ENCODE results near the gene ZC3H12A.

The ZC3H12A gene

DNA sequence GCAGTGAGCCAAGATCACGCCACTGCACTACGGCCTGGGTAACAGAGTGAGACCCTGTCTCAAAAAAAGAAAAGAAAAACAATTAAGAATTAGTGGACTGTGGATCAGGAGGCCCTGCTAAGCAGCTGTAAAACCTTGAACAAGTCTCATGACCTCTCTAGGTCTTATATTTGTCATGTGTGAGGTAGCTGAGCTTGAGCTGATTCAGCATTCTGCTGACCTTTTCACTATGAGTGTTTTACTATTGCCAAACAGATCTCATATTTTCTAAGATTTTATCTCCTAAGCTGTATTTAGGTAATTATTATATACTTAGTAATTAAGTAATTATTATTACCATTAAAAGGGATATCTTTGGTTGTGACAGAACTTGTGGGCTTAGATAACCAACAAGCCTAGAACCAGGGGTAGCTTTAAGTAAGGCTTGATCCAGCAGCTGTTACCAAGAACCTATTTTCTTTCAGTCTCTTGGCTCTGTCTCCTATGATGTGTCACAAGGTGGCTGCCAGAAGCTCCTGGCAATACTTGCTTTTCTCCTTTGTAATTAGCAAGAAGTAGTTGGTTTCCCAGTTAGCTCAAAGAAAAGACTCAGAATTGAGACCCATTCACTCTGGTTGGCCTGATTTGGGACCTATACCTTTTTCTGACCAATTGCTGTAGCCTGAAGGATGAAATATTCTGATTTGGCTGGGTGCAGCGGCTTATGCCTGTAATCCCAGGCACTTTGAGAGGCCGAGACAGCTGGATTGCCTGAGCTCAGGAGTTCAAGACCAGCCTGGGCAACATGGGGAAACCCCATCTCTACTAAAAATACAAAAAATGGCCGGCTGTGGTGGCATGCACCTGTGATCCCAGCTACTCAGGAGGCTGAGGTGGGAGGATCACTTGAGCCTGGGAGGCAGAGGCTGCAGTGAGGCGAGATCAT lies 8.5 kb upstream of the ZC3H12A start:
- H3K4me1 ChIP-seq (ENCODE audit: control insufficient read depth, insufficient read depth, low read length), result no peaks in the 10 kb centered on the region
- TF ChIP-seq ZNF155 (tag by site-specific recombination; IDR thresholded peaks at IDR 0.05) (no peak), ZNF211 (tag by site-specific recombination; IDR thresholded peaks at IDR 0.05; ENCODE audit: low read depth) (no peak), YY1 (tag by site-specific recombination; IDR thresholded peaks at IDR 0.05) (no peak), ZNF48 (tag by site-specific recombination; IDR thresholded peaks at IDR 0.05) (no peak), GLI2 (tag by site-specific recombination; IDR thresholded peaks at IDR 0.05; ENCODE audit: borderline replicate concordance, low read depth) (no peak)
- TF ChIP-seq, protein P1, sequence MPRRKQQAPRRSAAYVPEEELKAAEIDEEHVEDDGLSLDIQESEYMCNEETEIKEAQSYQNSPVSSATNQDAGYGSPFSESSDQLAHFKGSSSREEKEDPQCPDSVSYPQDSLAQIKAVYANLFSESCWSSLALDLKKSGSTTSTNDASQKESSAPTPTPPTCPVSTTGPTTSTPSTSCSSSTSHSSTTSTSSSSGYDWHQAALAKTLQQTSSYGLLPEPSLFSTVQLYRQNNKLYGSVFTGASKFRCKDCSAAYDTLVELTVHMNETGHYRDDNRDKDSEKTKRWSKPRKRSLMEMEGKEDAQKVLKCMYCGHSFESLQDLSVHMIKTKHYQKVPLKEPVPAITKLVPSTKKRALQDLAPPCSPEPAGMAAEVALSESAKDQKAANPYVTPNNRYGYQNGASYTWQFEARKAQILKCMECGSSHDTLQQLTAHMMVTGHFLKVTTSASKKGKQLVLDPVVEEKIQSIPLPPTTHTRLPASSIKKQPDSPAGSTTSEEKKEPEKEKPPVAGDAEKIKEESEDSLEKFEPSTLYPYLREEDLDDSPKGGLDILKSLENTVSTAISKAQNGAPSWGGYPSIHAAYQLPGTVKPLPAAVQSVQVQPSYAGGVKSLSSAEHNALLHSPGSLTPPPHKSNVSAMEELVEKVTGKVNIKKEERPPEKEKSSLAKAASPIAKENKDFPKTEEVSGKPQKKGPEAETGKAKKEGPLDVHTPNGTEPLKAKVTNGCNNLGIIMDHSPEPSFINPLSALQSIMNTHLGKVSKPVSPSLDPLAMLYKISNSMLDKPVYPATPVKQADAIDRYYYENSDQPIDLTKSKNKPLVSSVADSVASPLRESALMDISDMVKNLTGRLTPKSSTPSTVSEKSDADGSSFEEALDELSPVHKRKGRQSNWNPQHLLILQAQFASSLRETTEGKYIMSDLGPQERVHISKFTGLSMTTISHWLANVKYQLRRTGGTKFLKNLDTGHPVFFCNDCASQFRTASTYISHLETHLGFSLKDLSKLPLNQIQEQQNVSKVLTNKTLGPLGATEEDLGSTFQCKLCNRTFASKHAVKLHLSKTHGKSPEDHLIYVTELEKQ (tag by site-specific recombination; IDR thresholded peaks at IDR 0.05; ENCODE audit: borderline replicate concordance), result no peak

DNA sequence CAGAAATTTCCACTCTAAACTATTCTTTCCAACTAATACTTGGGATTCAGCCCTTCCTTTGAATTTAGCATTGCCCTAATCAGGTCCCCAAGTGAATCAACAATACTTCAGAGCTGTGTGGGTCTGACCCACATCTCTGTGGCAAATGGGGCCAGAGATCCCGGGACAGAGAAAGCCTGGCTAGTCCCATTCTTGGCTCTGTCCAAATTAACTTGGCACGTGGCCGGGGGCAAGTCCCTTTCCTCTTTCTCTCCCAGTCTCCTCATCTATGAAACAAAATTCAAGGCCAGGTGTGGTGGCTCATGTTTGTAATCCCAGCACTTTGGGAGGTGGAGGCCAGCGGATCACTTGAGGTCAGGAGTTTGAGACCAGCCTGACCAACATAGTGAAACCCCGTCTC lies 6.3 kb upstream of the ZC3H12A start:
- no peak overlapping the region for H3K27ac ChIP-seq (ENCODE audit: extremely low read depth, low read depth, low read length)
- peaks cover 11% of the 10 kb centered on the region; the same call in 1 of the 2 replicates for H3K4me1 ChIP-seq (ENCODE audit: control insufficient read depth, insufficient read depth, low read length)
- POLR2A ChIA-PET, result interaction anchor here (0.6 kb wide), 1 partner anchor 340 kb away, joined by 3 read pairs; the partner anchor contains the start of genes C1orf122 and YRDC
- CTCF ChIA-PET, result interaction anchor here (0.9 kb wide), 1 partner anchor 10 kb away, joined by 4 read pairs; no protein-coding TSS in a partner anchor
- no peaks in the 10 kb centered on the region for H3K36me3 ChIP-seq (ENCODE audit: control insufficient read depth in 2 of 2, insufficient read depth in 1 of 2, low read length in 2 of 2)
- H3K4me3 ChIP-seq (ENCODE audit: low read depth, low read length), result no peak overlapping the region
- no peaks in the 10 kb centered on the region for H3K9me3 ChIP-seq (ENCODE audit: control insufficient read depth, insufficient read depth, low read depth, low read length)
- no peak for TF ChIP-seq PRDM1 (tag by site-specific recombination; IDR thresholded peaks at IDR 0.05)
- TF ChIP-seq ZNF423 (tag by site-specific recombination; IDR thresholded peaks at IDR 0.05), result no peak
- no peak for TF ChIP-seq ZNF184 (tag by site-specific recombination; IDR thresholded peaks at IDR 0.05)
- no peak for TF ChIP-seq ZNF561 (tag by site-specific recombination; IDR thresholded peaks at IDR 0.05; ENCODE audit: borderline replicate concordance)
- TF ChIP-seq RBAK (tag by site-specific recombination; IDR thresholded peaks at IDR 0.05), result no peak
- TF ChIP-seq KLF9 (tag by site-specific recombination; IDR thresholded peaks at IDR 0.05; ENCODE audit: low read depth), result no peak
- TF ChIP-seq ZNF510 (tag by site-specific recombination; IDR thresholded peaks at IDR 0.05; ENCODE audit: insufficient replicate concordance), result no peak
- TF ChIP-seq SP7 (tag by site-specific recombination; IDR thresholded peaks at IDR 0.05), result no peak
- TF ChIP-seq ZNF660 (tag by site-specific recombination; IDR thresholded peaks at IDR 0.05), result no peak
- TF ChIP-seq, protein P2, sequence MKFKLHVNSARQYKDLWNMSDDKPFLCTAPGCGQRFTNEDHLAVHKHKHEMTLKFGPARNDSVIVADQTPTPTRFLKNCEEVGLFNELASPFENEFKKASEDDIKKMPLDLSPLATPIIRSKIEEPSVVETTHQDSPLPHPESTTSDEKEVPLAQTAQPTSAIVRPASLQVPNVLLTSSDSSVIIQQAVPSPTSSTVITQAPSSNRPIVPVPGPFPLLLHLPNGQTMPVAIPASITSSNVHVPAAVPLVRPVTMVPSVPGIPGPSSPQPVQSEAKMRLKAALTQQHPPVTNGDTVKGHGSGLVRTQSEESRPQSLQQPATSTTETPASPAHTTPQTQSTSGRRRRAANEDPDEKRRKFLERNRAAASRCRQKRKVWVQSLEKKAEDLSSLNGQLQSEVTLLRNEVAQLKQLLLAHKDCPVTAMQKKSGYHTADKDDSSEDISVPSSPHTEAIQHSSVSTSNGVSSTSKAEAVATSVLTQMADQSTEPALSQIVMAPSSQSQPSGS (tag by site-specific recombination; IDR thresholded peaks at IDR 0.05; ENCODE audit: low read depth), result no peak
- TF ChIP-seq ZNF701 (tag by site-specific recombination; IDR thresholded peaks at IDR 0.05), result no peak
- no peak for TF ChIP-seq ZNF169 (tag by site-specific recombination; IDR thresholded peaks at IDR 0.05)
- TF ChIP-seq ZNF555 (tag by site-specific recombination; conservative IDR thresholded peaks at IDR 0.05), result no peak
- no peak for TF ChIP-seq ZFP69B (tag by site-specific recombination; IDR thresholded peaks at IDR 0.05)
- TF ChIP-seq ZNF664 (tag by site-specific recombination; IDR thresholded peaks at IDR 0.05), result no peak
- TF ChIP-seq, protein P3, sequence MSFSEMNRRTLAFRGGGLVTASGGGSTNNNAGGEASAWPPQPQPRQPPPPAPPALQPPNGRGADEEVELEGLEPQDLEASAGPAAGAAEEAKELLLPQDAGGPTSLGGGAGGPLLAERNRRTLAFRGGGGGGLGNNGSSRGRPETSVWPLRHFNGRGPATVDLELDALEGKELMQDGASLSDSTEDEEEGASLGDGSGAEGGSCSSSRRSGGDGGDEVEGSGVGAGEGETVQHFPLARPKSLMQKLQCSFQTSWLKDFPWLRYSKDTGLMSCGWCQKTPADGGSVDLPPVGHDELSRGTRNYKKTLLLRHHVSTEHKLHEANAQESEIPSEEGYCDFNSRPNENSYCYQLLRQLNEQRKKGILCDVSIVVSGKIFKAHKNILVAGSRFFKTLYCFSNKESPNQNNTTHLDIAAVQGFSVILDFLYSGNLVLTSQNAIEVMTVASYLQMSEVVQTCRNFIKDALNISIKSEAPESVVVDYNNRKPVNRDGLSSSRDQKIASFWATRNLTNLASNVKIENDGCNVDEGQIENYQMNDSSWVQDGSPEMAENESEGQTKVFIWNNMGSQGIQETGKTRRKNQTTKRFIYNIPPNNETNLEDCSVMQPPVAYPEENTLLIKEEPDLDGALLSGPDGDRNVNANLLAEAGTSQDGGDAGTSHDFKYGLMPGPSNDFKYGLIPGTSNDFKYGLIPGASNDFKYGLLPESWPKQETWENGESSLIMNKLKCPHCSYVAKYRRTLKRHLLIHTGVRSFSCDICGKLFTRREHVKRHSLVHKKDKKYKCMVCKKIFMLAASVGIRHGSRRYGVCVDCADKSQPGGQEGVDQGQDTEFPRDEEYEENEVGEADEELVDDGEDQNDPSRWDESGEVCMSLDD (tag by site-specific recombination; IDR thresholded peaks at IDR 0.05), result no peak
- TF ChIP-seq, protein P4, sequence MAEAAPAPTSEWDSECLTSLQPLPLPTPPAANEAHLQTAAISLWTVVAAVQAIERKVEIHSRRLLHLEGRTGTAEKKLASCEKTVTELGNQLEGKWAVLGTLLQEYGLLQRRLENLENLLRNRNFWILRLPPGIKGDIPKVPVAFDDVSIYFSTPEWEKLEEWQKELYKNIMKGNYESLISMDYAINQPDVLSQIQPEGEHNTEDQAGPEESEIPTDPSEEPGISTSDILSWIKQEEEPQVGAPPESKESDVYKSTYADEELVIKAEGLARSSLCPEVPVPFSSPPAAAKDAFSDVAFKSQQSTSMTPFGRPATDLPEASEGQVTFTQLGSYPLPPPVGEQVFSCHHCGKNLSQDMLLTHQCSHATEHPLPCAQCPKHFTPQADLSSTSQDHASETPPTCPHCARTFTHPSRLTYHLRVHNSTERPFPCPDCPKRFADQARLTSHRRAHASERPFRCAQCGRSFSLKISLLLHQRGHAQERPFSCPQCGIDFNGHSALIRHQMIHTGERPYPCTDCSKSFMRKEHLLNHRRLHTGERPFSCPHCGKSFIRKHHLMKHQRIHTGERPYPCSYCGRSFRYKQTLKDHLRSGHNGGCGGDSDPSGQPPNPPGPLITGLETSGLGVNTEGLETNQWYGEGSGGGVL (tag by site-specific recombination; IDR thresholded peaks at IDR 0.05), result no peak
- no peak for TF ChIP-seq ZNF404 (tag by site-specific recombination; IDR thresholded peaks at IDR 0.05)
- no peak for TF ChIP-seq ZBTB21 (tag by site-specific recombination; IDR thresholded peaks at IDR 0.05)

More for the DNA sequence above, 8.5 kb upstream of the ZC3H12A start:
- ChIA-PET CTCF (interaction anchor here (0.6 to 2.3 kb wide), 6 partner anchors 9 to 137 kb away, joined by 3 to 18 read pairs (median 5); partner anchors contain the start of gene ZC3H12A), POLR2A (interaction anchor here (0.7 to 3.0 kb wide), 3 partner anchors 9 to 26 kb away, joined by 3 to 19 read pairs (median 3); partner anchors contain the start of gene ZC3H12A)
- H3K27ac ChIP-seq (ENCODE audit: extremely low read depth, low read depth, low read length), result no peak overlapping the region
- H3K4me3 ChIP-seq (ENCODE audit: low read depth, low read length), result no peak overlapping the region
- no peaks in the 10 kb centered on the region for H3K9me3 ChIP-seq (ENCODE audit: control insufficient read depth, insufficient read depth, low read depth, low read length)
- no peaks in the 10 kb centered on the region for H3K36me3 ChIP-seq (ENCODE audit: control insufficient read depth in 2 of 2, insufficient read depth in 1 of 2, low read length in 2 of 2)
